PC-3 (cell line): ENCODE results near the gene SYNGR3. TPM values are rescaled to one million over a fixed set of nuclear protein-coding genes. Genes with fewer than 3 reads are reported as not detected.

Experiments
- ATAC-seq: fragments of 200-7000 bp; cut with Tn5 transposase; 2 replicates; pipeline ENCODE4 v1.9.1; 2020; ENCODE audit warnings: mild to moderate bottlenecking, moderate library complexity
- BruUV-seq: library from RNA; stranded (reverse); fragments of 400-500 nt; replicated peaks from 2 replicates; lab custom pipeline; 2021; lab: Mats Ljungman, UMichigan
- CTCF ChIA-PET: fragments of 300-600 bp; sonication (Branson Sonifier 250); formaldehyde crosslinking; loops from one replicate; lab custom pipeline; 2022; ENCODE audit warnings: antibody characterized with exemption; lab: Charles Lee
- POLR2A ChIA-PET: fragments of 300-600 bp; sonication (Branson Sonifier 250); formaldehyde crosslinking; loops from one replicate; lab custom pipeline; 2022; ENCODE audit warnings: antibody characterized with exemption; ENCODE audit not compliant: unreplicated experiment; lab: Charles Lee
- DNase-seq: peaks from one replicate; pipeline ENCODE4 v3.0.0-alpha.2; 2015
- H2AFZ ChIP-seq: fragments of 300-600 bp; sonication (generic); 2 replicates; pipeline ENCODE4 v1.6.0; 2016; ENCODE audit warnings: antibody characterized with exemption, low read length
- H3F3A ChIP-seq: fragments of 300-600 bp; sonication (generic); one replicate; pipeline ENCODE4 v1.6.0; 2017; ENCODE audit warnings: antibody characterized with exemption, low read length, control low read depth, mild to moderate bottlenecking; ENCODE audit not compliant: unreplicated experiment
- H3K27ac ChIP-seq: fragments of 300-600 bp; sonication (generic); 2 replicates; pipeline ENCODE4 v1.5.1; 2016; ENCODE audit warnings: mild to moderate bottlenecking, low read length
- H3K27me3 ChIP-seq: fragments of 300-600 bp; sonication (generic); 2 replicates; pipeline ENCODE4 v1.6.1; 2016; ENCODE audit warnings: low read length, mixed read lengths
- H3K36me3 ChIP-seq: fragments of 300-600 bp; sonication (generic); 2 replicates; pipeline ENCODE4 v1.6.1; 2016; ENCODE audit warnings: low read depth, mixed run types, low read length, mixed read lengths
- H3K4me1 ChIP-seq: fragments of 300-600 bp; sonication (generic); 2 replicates; pipeline ENCODE4 v1.5.1; 2016; ENCODE audit warnings: low read length; ENCODE audit not compliant: insufficient read depth
- H3K4me2 ChIP-seq: fragments of 300-600 bp; sonication (generic); 2 replicates; pipeline ENCODE4 v1.6.0; 2016; ENCODE audit warnings: low read length
- H3K4me3 ChIP-seq: fragments of 300-600 bp; sonication (generic); 2 replicates; pipeline ENCODE4 v1.5.1; 2016; ENCODE audit warnings: mild to moderate bottlenecking, low read length, mixed read lengths
- H3K79me2 ChIP-seq: fragments of 300-600 bp; sonication (generic); 2 replicates; pipeline ENCODE4 v1.6.1; 2017; ENCODE audit warnings: low read length, mixed read lengths
- H3K9ac ChIP-seq: fragments of 300-600 bp; sonication (generic); 2 replicates; pipeline ENCODE4 v1.6.0; 2016; ENCODE audit warnings: mild to moderate bottlenecking, low read length
- H3K9me2 ChIP-seq: fragments of 300-600 bp; sonication (generic); replicated peaks from 2 replicates; pipeline ENCODE4 v1.6.1; 2016; ENCODE audit warnings: mixed run types, low read length, mixed read lengths
- H3K9me3 ChIP-seq: fragments of 300-600 bp; sonication (generic); 2 replicates; pipeline ENCODE4 v1.6.1; 2016; ENCODE audit warnings: low read length, mixed read lengths
- H4K20me1 ChIP-seq: fragments of 300-600 bp; sonication (generic); 2 replicates; pipeline ENCODE4 v1.6.1; 2016; ENCODE audit warnings: low read length, mixed read lengths
- EZH2 ChIP-seq: fragments of 300-600 bp; sonication (generic); IDR thresholded peaks from one replicate; pipeline ENCODE4 v1.6.1; 2017; ENCODE audit warnings: antibody characterized with exemption, mild to moderate bottlenecking, low read length; ENCODE audit not compliant: unreplicated experiment
- EZH2phosphoT487 ChIP-seq: fragments of 300-600 bp; sonication (generic); IDR thresholded peaks from 2 replicates; pipeline ENCODE4 v1.6.1; 2018; ENCODE audit warnings: mild to moderate bottlenecking, antibody characterized with exemption, low read length, borderline replicate concordance
- intact Hi-C: fragments of 100-400 bp; cut with micrococcal nuclease; formaldehyde crosslinking; loops from 2 replicates; pipeline ENCODE4 v1.9.0; 2023
- total RNA-seq: library from RNA; depleted of rRNA; stranded (reverse); fragments of >200 nt; gene quantifications from 2 replicates; pipeline ENCODE4 v1.2.3, GENCODE V29; 2014
- TF ChIP-seq, protein P1 (sequence below): fragments of 300-600 bp; sonication (generic); conservative IDR thresholded peaks from 2 replicates; pipeline ENCODE4 v1.5.1; 2017; ENCODE audit warnings: antibody characterized with exemption, low read depth, mild to moderate bottlenecking, low read length

The SYNGR3 gene
- total RNA-seq, 1 experiment from 2014 or later = 1.5 TPM

DNA sequence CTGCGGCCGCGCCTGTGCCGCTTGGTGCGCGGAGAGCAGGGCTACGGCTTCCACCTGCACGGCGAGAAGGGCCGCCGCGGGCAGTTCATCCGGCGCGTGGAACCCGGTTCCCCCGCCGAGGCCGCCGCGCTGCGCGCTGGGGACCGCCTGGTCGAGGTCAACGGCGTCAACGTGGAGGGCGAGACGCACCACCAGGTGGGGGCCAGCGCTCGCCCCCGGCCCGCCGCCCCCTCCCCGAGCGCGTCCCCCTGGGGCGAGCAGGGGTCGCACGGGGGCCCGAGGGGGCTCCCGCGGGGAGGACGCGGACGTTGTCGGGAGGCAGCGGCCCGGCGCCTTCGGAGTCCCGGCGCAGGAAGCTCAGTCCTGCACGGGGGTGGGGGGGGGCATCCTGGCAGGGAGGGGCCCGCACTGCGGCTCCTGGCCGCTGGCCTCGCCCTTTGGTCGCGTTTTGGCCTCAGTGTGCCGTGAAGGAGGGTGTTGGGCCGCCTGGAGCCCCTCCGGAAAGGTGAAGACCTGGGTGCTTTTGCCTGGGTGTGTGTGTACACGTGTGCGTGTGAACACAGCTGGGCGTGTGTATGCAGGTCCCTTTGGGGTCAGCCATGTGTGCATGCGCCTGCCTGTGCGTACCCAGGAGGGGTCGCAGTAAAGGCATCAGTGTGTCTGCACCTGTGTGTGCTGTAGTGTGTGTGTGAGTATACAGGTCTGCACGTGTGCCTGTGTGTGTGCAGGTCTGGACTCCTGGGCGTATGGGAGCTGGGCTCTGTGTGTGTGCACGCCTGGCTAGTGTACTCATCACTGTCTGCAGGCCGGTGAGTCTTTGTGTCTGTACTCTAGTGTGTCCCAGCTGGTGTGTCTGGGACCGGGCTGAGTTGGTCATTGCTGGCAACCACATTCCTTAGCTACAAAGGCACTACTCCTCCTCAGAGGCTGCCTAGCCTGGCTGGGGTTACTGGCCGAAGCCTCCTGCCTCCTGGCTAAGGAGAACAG is 37.5 kb downstream of the SYNGR3 start:
- peaks cover 24% of the 10 kb centered on the region for H3K4me1 ChIP-seq
- no peaks in the 10 kb centered on the region for H4K20me1 ChIP-seq
- TF ChIP-seq, protein P1, sequence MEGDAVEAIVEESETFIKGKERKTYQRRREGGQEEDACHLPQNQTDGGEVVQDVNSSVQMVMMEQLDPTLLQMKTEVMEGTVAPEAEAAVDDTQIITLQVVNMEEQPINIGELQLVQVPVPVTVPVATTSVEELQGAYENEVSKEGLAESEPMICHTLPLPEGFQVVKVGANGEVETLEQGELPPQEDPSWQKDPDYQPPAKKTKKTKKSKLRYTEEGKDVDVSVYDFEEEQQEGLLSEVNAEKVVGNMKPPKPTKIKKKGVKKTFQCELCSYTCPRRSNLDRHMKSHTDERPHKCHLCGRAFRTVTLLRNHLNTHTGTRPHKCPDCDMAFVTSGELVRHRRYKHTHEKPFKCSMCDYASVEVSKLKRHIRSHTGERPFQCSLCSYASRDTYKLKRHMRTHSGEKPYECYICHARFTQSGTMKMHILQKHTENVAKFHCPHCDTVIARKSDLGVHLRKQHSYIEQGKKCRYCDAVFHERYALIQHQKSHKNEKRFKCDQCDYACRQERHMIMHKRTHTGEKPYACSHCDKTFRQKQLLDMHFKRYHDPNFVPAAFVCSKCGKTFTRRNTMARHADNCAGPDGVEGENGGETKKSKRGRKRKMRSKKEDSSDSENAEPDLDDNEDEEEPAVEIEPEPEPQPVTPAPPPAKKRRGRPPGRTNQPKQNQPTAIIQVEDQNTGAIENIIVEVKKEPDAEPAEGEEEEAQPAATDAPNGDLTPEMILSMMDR = 0 out of 2 replicates have a peak, but pooled peaks have one; percentile 17
- no peak for TF ChIP-seq EZH2phosphoT487
- TF ChIP-seq EZH2 = no peak
- H3F3A ChIP-seq = no peaks in the 10 kb centered on the region
- ChIA-PET CTCF (interaction anchor here (0.7 to 1.5 kb wide), 2 partner anchors 23 to 29 kb away, joined by 3 to 4 read pairs; no protein-coding TSS in a partner anchor), POLR2A (no interaction called here)
- intact Hi-C loops = no loop called here
- peaks cover 29% of the 10 kb centered on the region for H3K79me2 ChIP-seq
- H3K27me3 ChIP-seq = no peaks in the 10 kb centered on the region
- DNase-seq = peak; percentile 43
- H2AFZ ChIP-seq = 0 out of 2 replicates have a peak overlapping the region, but pooled peaks have one; percentile 48
- TSS peak; percentile 61 for BruUV-seq
- H3K36me3 ChIP-seq = no peaks in the 10 kb centered on the region
- peak; percentile 12 for ATAC-seq
- no peaks in the 10 kb centered on the region for H3K9me3 ChIP-seq
- H3K27ac ChIP-seq = peak overlapping the region; percentile 56
- peak overlapping the region; percentile 77 for H3K9ac ChIP-seq
- H3K4me2 ChIP-seq = peak overlapping the region; percentile 99
- H3K9me2 ChIP-seq = no peaks in the 10 kb centered on the region
- H3K4me3 ChIP-seq = peak overlapping the region; percentile 87

DNA sequence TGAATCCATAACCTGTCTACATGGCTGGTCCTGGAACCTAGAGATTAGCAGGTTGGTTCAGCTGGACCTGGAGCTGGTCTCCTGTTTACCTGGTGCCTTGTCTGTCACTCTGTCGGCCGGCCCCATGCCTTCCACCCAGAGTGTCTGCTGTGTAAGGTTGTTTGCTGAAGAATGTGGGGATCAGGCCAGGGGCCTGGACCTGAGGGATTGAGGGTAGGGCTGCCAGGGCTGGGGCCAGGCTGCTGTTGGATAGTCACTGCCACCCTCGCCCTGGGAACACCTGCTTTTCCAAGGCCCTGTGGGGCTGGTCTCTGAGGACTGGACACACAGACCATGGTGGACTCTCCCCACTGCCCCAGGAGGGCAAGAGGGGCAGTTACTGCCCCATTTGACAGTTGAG is 38.4 kb downstream of the SYNGR3 start:
- intact Hi-C loops = no loop called here
- POLR2A ChIA-PET = no interaction called here
- Histone ChIP-seq H3K9ac (peak overlapping the region; percentile 77), H2AFZ (no peak overlapping the region), H3K27ac (peak overlapping the region; percentile 56; the same call in 1 of the 2 replicates), H3K9me3 (no peaks in the 10 kb centered on the region), H3K4me3 (peak overlapping the region; percentile 87), H3K79me2 (peaks cover 30% of the 10 kb centered on the region), H3K4me2 (peak overlapping the region; percentile 99), H3F3A (no peaks in the 10 kb centered on the region), H3K4me1 (peaks cover 26% of the 10 kb centered on the region), H3K36me3 (no peaks in the 10 kb centered on the region), H3K9me2 (no peaks in the 10 kb centered on the region), H4K20me1 (no peaks in the 10 kb centered on the region), H3K27me3 (no peaks in the 10 kb centered on the region)
- ATAC-seq (no peak), DNase-seq (no peak)
- no TSS peak for BruUV-seq
- TF ChIP-seq, protein P1 = no peak
- no peak for TF ChIP-seq EZH2
- CTCF ChIA-PET = interaction anchor here (0.7 to 1.5 kb wide), 2 partner anchors 24 to 28 kb away, joined by 3 to 4 read pairs; no protein-coding TSS in a partner anchor
